Sigmoid colon (tissue), 7 donors: ENCODE data around the gene WDR31. TPM values are rescaled to one million over a fixed set of nuclear protein-coding genes. Genes with fewer than 3 reads are reported as not detected.
A peak's percentile ranks its signal among the peaks of the same experiment; 100 is the strongest.

Experiments used
- DNase-seq: peaks from one replicate; pipeline ENCODE4 v3.0.0-alpha.2; 2019
- H3K27ac ChIP-seq, 4 donors: fragments of 200-600 bp; sonication (generic); one replicate each; pipeline ENCODE4 v1.5.1; 2016 to 2019; ENCODE audit warnings: mild to moderate bottlenecking in 1 of 4
- H3K27me3 ChIP-seq, 3 donors: fragments of 200-600 bp; sonication (generic); one replicate each; pipeline ENCODE4 v1.5.1; 2019; ENCODE audit warnings: mild to moderate bottlenecking in 1 of 3
- H3K36me3 ChIP-seq, 4 donors: fragments of 200-600 bp; sonication (generic); one replicate each; pipeline ENCODE4 v1.5.1; 2016 to 2019
- H3K4me1 ChIP-seq, 4 donors: fragments of 200-600 bp; sonication (generic); one replicate each; pipeline ENCODE4 v1.5.1; 2017 to 2019
- H3K4me3 ChIP-seq, 4 donors: fragments of 200-600 bp; sonication (generic); one replicate each; pipeline ENCODE4 v1.5.1; 2017 to 2019; ENCODE audit warnings: mild to moderate bottlenecking in 2 of 4, moderate library complexity in 1 of 4
- H3K9me3 ChIP-seq, 4 donors: fragments of 200-600 bp in 3 of 4; sonication (generic) in 3 of 4; one replicate each; pipeline versions ENCODE4 v1.5.1 to v1.6.1; 2013 to 2019
- EP300 ChIP-seq, 4 donors: sonication (generic); formaldehyde crosslinking; IDR thresholded peaks; one replicate each; pipeline ENCODE4 v1.6.1; 2017; ENCODE audit warnings: antibody characterized with exemption in 4 of 4
- POLR2A ChIP-seq, 2 donors: fragments of 450-650 bp; IDR thresholded peaks; one replicate each; pipeline ENCODE4 v1.6.1; 2016; ENCODE audit warnings: antibody characterized with exemption in 2 of 2, mild to moderate bottlenecking in 2 of 2, moderate library complexity in 2 of 2
- POLR2AphosphoS5 ChIP-seq, 4 donors: sonication (generic); formaldehyde crosslinking; IDR thresholded peaks; one replicate each; pipeline ENCODE4 v1.6.1; 2017; ENCODE audit warnings: antibody characterized with exemption in 4 of 4
- WGBS, 2 donors: extraction: QIAGEN DNeasy Blood & Tissue Kit; methylation state at CpG; one replicate each; pipeline ENCODE4 v1.1.7; 2013; 5-methylcytosine and 5-hydroxymethylcytosine counted together
- intact Hi-C: fragments of 100-400 bp; cut with DNase I; formaldehyde crosslinking; loops from one replicate; pipeline ENCODE4 v1.15.1; 2023
- polyA plus RNA-seq, 3 donors: library from polyadenylated mRNA; stranded (reverse); fragments of 200-250 nt; gene quantifications; one replicate each; pipeline ENCODE4 v1.2.3, GENCODE V29; 2013
- total RNA-seq, 4 donors: library from RNA; depleted of rRNA; stranded (reverse); fragments of >200 nt; gene quantifications; one replicate each; pipeline ENCODE4 v1.1.0, GENCODE V29; 2016
- TF ChIP-seq, protein P1 (sequence below), 4 experiments: fragments of 450-650 bp in 3 of 4; fragments of 200-600 bp in 1 of 4; IDR thresholded peaks; one replicate each; pipeline ENCODE4 v1.5.1; 2016 to 2019; ENCODE audit warnings: antibody characterized with exemption in 4 of 4, mild to moderate bottlenecking in 3 of 4, moderate library complexity in 2 of 4
- donor health status: healthy with polysubstance abuse.
- donor health status: Bipolar disorder and iron deficiency.
- donor health status: healthy.

Gene WDR31
- total and polyA plus RNA-seq, 7 donors = 1.2 to 3.9 (median 1.9) TPM

DNA sequence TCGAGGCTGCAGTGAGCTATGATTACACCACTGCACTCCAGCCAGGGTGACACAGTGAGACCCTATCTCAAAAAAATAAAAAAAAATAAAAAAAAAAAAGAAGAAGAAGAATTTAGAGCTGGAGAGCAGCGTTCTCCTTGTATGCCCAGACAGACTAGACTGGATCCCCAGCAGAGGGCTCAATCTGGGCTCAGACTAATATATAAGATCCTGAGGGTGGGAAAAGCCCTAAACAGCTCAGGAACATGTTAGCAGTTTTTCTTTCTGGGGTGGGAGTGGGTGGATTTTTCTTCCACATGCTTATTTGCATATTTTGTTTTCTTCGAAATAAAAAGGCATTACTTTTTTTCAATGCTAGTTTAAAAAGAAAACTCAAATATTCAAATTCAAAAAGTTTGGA lies 8.4 kb upstream of the WDR31 start:
- peaks cover 0 to 30% (median 27%) of the 10 kb centered on the region in 4 donors for H3K4me1 ChIP-seq
- intact Hi-C loops = loop anchor here (2.0 to 10.0 kb wide), 2 partner anchors 52 to 236 kb away; partner anchors contain the start of gene ALAD
- H3K27ac ChIP-seq = no peak overlapping the region
- no peak for DNase-seq
- H3K4me3 ChIP-seq = no peak overlapping the region
- TF ChIP-seq POLR2AphosphoS5 (IDR thresholded peaks at IDR 0.05) = no peak
- no peak for TF ChIP-seq EP300 (IDR thresholded peaks at IDR 0.05)
- TF ChIP-seq POLR2A (IDR thresholded peaks at IDR 0.05) = no peak
- TF ChIP-seq, protein P1, sequence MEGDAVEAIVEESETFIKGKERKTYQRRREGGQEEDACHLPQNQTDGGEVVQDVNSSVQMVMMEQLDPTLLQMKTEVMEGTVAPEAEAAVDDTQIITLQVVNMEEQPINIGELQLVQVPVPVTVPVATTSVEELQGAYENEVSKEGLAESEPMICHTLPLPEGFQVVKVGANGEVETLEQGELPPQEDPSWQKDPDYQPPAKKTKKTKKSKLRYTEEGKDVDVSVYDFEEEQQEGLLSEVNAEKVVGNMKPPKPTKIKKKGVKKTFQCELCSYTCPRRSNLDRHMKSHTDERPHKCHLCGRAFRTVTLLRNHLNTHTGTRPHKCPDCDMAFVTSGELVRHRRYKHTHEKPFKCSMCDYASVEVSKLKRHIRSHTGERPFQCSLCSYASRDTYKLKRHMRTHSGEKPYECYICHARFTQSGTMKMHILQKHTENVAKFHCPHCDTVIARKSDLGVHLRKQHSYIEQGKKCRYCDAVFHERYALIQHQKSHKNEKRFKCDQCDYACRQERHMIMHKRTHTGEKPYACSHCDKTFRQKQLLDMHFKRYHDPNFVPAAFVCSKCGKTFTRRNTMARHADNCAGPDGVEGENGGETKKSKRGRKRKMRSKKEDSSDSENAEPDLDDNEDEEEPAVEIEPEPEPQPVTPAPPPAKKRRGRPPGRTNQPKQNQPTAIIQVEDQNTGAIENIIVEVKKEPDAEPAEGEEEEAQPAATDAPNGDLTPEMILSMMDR (IDR thresholded peaks at IDR 0.05) = no peak
- H3K27me3 ChIP-seq = peaks cover 0 to 25% (median 2%) of the 10 kb centered on the region in 3 donors
- 63 to 80% methylated on average over 3 of the region's 3 CpGs for WGBS, 2 donors
- no peaks in the 10 kb centered on the region for H3K9me3 ChIP-seq
- H3K36me3 ChIP-seq = no peaks in the 10 kb centered on the region

DNA sequence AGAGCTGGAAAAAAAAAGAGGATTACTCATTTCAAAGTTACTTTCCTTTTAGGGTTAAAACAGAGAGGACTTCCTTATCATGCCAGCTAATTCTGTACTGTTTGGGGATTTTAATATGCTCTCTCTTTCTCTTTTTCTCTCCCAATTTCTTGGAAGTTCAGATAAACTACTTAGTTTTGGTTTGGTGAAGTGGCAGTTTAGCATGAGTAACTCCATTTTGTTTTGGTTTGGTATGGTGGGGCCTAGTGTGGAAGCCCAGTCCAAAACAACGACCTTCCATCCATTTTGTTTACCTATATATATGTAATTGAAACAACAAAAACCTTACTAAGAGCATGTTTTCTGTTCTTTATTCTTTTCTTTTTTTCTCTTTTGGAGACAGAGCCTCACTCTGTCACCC lies 5.6 kb upstream of the WDR31 start:
- WGBS, 2 donors = 0 to 12% methylated on average over 1 of the region's 1 CpG
- no peak for DNase-seq
- H3K27ac ChIP-seq = peak overlapping the region in 1 of 4 donors; percentile 88
- H3K4me3 ChIP-seq = no peak overlapping the region
- TF ChIP-seq POLR2AphosphoS5 (IDR thresholded peaks at IDR 0.05) (no peak), POLR2A (IDR thresholded peaks at IDR 0.05) (no peak), EP300 (IDR thresholded peaks at IDR 0.05) (no peak)
- TF ChIP-seq, protein P1 (IDR thresholded peaks at IDR 0.05) = no peak
- peaks cover 0 to 11% (median 2%) of the 10 kb centered on the region in 3 donors for H3K27me3 ChIP-seq
- no peaks in the 10 kb centered on the region for H3K9me3 ChIP-seq
- intact Hi-C loops = loop anchor here (10.0 kb wide), 1 partner anchor 239 kb away; no protein-coding TSS in a partner anchor
- H3K4me1 ChIP-seq = peaks cover 0 to 41% (median 34%) of the 10 kb centered on the region in 4 donors
- H3K36me3 ChIP-seq = no peaks in the 10 kb centered on the region

DNA sequence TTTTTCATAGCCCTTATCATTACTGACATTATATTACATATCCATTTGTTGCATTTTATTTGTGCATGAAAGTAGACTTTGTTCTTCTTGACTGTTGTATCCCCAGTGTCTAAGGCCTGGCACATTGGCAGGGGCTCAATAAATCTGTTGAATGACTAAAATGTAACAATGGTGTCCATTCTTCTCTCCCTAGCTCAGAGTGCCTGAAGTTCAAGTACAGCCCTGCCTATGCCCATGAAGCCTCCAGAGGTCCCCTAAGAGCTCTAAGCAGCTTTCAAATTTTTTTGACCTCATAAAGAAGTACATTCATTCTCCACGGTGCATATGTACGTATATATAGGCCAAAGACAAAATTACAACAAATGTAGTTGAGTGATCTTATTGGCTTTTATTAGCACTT lies 5.1 kb upstream of the WDR31 start:
- intact Hi-C loops = loop anchor here (10.0 kb wide), 1 partner anchor 240 kb away; no protein-coding TSS in a partner anchor
- Histone ChIP-seq H3K4me3 (no peak overlapping the region), H3K36me3 (no peaks in the 10 kb centered on the region), H3K27ac (peak overlapping the region in 3 of 4 donors; percentile 79 to 88 (median 80)), H3K27me3 (peaks cover 0 to 6% (median 0%) of the 10 kb centered on the region in 3 donors), H3K9me3 (no peaks in the 10 kb centered on the region), H3K4me1 (peaks cover 0 to 40% (median 32%) of the 10 kb centered on the region in 4 donors)
- WGBS, 2 donors = 14 to 64% methylated on average over 2 of the region's 2 CpGs
- DNase-seq = no peak
- TF ChIP-seq EP300 (IDR thresholded peaks at IDR 0.05) = no peak

DNA sequence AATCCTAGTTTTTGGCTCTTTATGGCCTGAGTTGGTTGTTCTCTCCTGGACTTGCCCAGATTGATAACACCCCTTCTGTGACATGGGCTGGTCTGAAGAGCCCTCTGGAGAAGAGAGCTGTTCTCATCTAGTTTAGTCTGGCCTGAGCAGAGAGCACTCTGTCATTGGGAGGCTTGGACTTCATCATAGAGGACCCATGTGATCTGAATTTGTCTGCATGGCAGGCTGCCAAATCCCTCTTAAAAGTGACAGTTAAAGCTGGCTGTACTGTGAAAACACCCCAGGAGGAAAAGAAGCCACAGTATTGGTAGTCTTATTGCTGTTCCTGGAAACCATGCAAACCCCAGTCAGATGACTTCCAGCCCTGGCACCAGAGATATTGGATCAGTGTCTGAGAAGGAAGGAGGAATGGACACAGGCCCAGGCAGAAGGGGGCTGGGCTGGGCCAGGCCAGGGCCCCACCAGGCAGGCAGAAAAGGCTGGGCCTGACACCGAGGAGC lies 3.7 kb upstream of the WDR31 start:
- DNase-seq = peak; percentile 98
- Histone ChIP-seq H3K27ac (peak overlapping the region; percentile 79 to 88 (median 80)), H3K9me3 (no peaks in the 10 kb centered on the region), H3K27me3 (no peaks in the 10 kb centered on the region), H3K4me1 (peaks cover 0 to 42% (median 28%) of the 10 kb centered on the region in 4 donors), H3K36me3 (no peaks in the 10 kb centered on the region), H3K4me3 (no peak overlapping the region)
- 11 to 21% methylated on average over 1 of the region's 1 CpG for WGBS, 2 donors
- TF ChIP-seq EP300 (IDR thresholded peaks at IDR 0.05) (peak; percentile 48 to 85 (median 64)), POLR2AphosphoS5 (IDR thresholded peaks at IDR 0.05) (peak; percentile 68 to 86 (median 80)), POLR2A (IDR thresholded peaks at IDR 0.05) (no peak)
- TF ChIP-seq, protein P1 (IDR thresholded peaks at IDR 0.05) = no peak
- intact Hi-C loops = loop anchor here (10.0 kb wide), 1 partner anchor 241 kb away; no protein-coding TSS in a partner anchor

DNA sequence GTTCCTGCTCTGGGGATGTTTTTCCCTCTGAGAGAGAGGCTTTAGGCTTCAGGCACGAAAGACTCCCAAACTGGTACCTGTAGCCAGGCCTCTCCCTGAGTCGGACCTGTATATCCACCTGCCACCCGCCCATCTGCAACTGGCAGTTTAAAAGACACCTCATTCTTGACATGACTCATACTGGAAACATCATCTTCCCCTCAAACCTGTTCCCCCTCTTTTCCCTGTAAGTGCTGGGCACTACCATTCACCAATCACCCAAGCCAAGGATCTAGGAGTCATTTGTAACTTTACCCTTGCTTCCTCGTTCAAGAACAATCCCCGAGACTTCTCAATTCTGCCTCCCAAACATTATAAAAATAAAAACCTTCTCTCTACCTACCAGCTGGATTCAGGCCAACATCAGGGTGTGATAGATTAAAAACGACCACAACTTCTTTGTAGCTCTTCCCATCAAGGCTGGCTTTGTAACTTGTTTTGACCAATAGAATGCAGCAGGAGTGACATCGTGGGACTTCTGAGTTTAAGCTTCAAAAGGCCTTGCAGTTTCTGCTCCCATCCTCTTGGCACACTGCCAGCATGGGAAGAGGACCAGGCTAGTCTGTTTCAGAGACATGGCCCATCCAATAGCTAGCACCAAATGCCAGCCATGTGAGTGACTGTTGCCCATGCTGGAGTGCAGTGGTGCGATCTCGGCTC lies 1.8 kb upstream of the WDR31 start:
- H3K4me3 ChIP-seq = no peak overlapping the region
- TF ChIP-seq, protein P1 (IDR thresholded peaks at IDR 0.05) = no peak
- no peak for TF ChIP-seq POLR2A (IDR thresholded peaks at IDR 0.05)
- TF ChIP-seq EP300 (IDR thresholded peaks at IDR 0.05) = no peak
- no peak for TF ChIP-seq POLR2AphosphoS5 (IDR thresholded peaks at IDR 0.05)
- H3K27me3 ChIP-seq = no peaks in the 10 kb centered on the region
- 34 to 61% methylated on average over 9 of the region's 9 CpGs for WGBS, 2 donors
- peak overlapping the region in 1 of 4 donors; percentile 26 for H3K27ac ChIP-seq
- peaks cover 0 to 42% (median 28%) of the 10 kb centered on the region in 4 donors for H3K4me1 ChIP-seq
- no peaks in the 10 kb centered on the region for H3K36me3 ChIP-seq
- intact Hi-C loops = loop anchor here (2.0 to 10.0 kb wide), 3 partner anchors 35 to 243 kb away; partner anchors contain the start of genes ALAD and HDHD3
- no peak for DNase-seq
- H3K9me3 ChIP-seq = no peaks in the 10 kb centered on the region
